ENCODE measurements around the gene CYBA.
"Not testable (repeated sequence)": the region's sequence is repeated elsewhere in the genome, so short reads cannot be mapped to it uniquely, and the experiment has no call there.

CYBA gene

GRCh38 chr16:88610909-88611812, 39.7 kb downstream of the CYBA start:
- no peak for DNase-seq (ENCODE audit: low spot score)

- DNase-seq (ENCODE audit: low spot score) = no peak
Observed at GRCh38 chr16:88610080-88610479, 40.8 kb downstream of the CYBA start.

GRCh38 chr16:88609426-88609825, 41.4 kb downstream of the CYBA start:
- DNase-seq (ENCODE audit: low spot score) = not testable (repeated sequence)

GRCh38 chr16:88608076-88608475, 42.8 kb downstream of the CYBA start:
- no peak for DNase-seq (ENCODE audit: low spot score)

- no peak for DNase-seq (ENCODE audit: low spot score)
Observed at GRCh38 chr16:88606148-88606757, 44.6 kb downstream of the CYBA start.

- DNase-seq (ENCODE audit: low spot score) = no peak
Observed at GRCh38 chr16:88605186-88606147, 45.4 kb downstream of the CYBA start.

- DNase-seq (ENCODE audit: low spot score) = no peak
Observed at GRCh38 chr16:88602091-88602490, 48.8 kb downstream of the CYBA start.

- no peak for DNase-seq (ENCODE audit: low spot score)
Observed at GRCh38 chr16:88601313-88602036, 49.4 kb downstream of the CYBA start.

- DNase-seq (ENCODE audit: low spot score) = no peak
Observed at GRCh38 chr16:88600539-88600896, 50.3 kb downstream of the CYBA start.

- no peak for DNase-seq (ENCODE audit: low spot score)
Observed at GRCh38 chr16:88599825-88600538, 50.9 kb downstream of the CYBA start.

GRCh38 chr16:88599092-88599733, 51.6 kb downstream of the CYBA start:
- no peak for DNase-seq (ENCODE audit: low spot score)

- DNase-seq (ENCODE audit: low spot score) = no peak
Observed at GRCh38 chr16:88597856-88598491, 52.9 kb downstream of the CYBA start.

GRCh38 chr16:88596483-88596882, 54.4 kb downstream of the CYBA start:
- no peak for DNase-seq (ENCODE audit: low spot score)

- DNase-seq (ENCODE audit: low spot score) = no peak
Observed at GRCh38 chr16:88595921-88596320, 54.9 kb downstream of the CYBA start.

- no peak for DNase-seq (ENCODE audit: low spot score)
Observed at GRCh38 chr16:88595101-88595500, 55.8 kb downstream of the CYBA start.

- DNase-seq (ENCODE audit: low spot score) = no peak
Observed at GRCh38 chr16:88593910-88594309, 56.9 kb downstream of the CYBA start.

- no peak for DNase-seq (ENCODE audit: low spot score)
Observed at GRCh38 chr16:88593489-88593888, 57.4 kb downstream of the CYBA start.
